ENCODE data around the gene HDAC7.

Gene HDAC7

GRCh38 chr12:47841910-47842309 is 22.2 kb upstream of the HDAC7 start:
- H3K36me3 ChIP-seq (ENCODE audit: control insufficient read depth, low read length) = no peaks in the 10 kb centered on the region
- H3K9me2 ChIP-seq (replicated peaks; ENCODE audit: control insufficient read depth, low read length) = no peaks in the 10 kb centered on the region
- H3K27me3 ChIP-seq (ENCODE audit: control insufficient read depth, low read length) = no peaks in the 10 kb centered on the region
- no peaks in the 10 kb centered on the region for H3K9me3 ChIP-seq (ENCODE audit: control insufficient read depth, insufficient read depth, low read length)
- no peaks in the 10 kb centered on the region for H4K20me1 ChIP-seq (ENCODE audit: control insufficient read depth, insufficient read depth, low read depth, low read length)
- peaks cover 19% of the 10 kb centered on the region for H3K4me1 ChIP-seq (ENCODE audit: control insufficient read depth, low read length)
- TF ChIP-seq CTCF (IDR thresholded peaks at IDR 0.05; ENCODE audit: low read depth, low read length, poor library complexity, severe bottlenecking) (no peak), EZH2phosphoT487 (IDR thresholded peaks at IDR 0.05; ENCODE audit: borderline replicate concordance, low read length) (no peak)
- no peak overlapping the region for H3K27ac ChIP-seq (ENCODE audit: low read depth, low read length)
- H3K4me2 ChIP-seq (ENCODE audit: low read length) = no peak overlapping the region
- no peak overlapping the region for H3K4me3 ChIP-seq (ENCODE audit: low read length)
- peaks cover 6% of the 10 kb centered on the region for H3F3A ChIP-seq (ENCODE audit: control insufficient read depth, insufficient read depth)
- H3K79me2 ChIP-seq (ENCODE audit: control insufficient read depth, low read length) = no peaks in the 10 kb centered on the region

GRCh38 chr12:47841501-47841900 is 21.8 kb upstream of the HDAC7 start:
- H3K4me3 ChIP-seq (ENCODE audit: low read length) = no peak overlapping the region
- H4K20me1 ChIP-seq (ENCODE audit: control insufficient read depth, insufficient read depth, low read depth, low read length) = no peaks in the 10 kb centered on the region
- peaks cover 10% of the 10 kb centered on the region for H3F3A ChIP-seq (ENCODE audit: control insufficient read depth, insufficient read depth)
- no peak overlapping the region for H3K4me2 ChIP-seq (ENCODE audit: low read length)
- no peaks in the 10 kb centered on the region for H3K27me3 ChIP-seq (ENCODE audit: control insufficient read depth, low read length)
- H3K27ac ChIP-seq (ENCODE audit: low read depth, low read length) = no peak overlapping the region
- TF ChIP-seq CTCF (IDR thresholded peaks at IDR 0.05; ENCODE audit: low read depth, low read length, poor library complexity, severe bottlenecking) = no peak
- no peaks in the 10 kb centered on the region for H3K79me2 ChIP-seq (ENCODE audit: control insufficient read depth, low read length)
- no peaks in the 10 kb centered on the region for H3K36me3 ChIP-seq (ENCODE audit: control insufficient read depth, low read length)
- no peaks in the 10 kb centered on the region for H3K9me2 ChIP-seq (replicated peaks; ENCODE audit: control insufficient read depth, low read length)
- no peaks in the 10 kb centered on the region for H3K9me3 ChIP-seq (ENCODE audit: control insufficient read depth, insufficient read depth, low read length)
- H3K4me1 ChIP-seq (ENCODE audit: control insufficient read depth, low read length) = peaks cover 23% of the 10 kb centered on the region

- Histone ChIP-seq H3F3A (ENCODE audit: control insufficient read depth, insufficient read depth) (peaks cover 19% of the 10 kb centered on the region), H3K4me3 (ENCODE audit: low read length) (no peak overlapping the region), H3K27ac (ENCODE audit: low read depth, low read length) (no peak overlapping the region), H3K4me1 (ENCODE audit: control insufficient read depth, low read length) (peaks cover 32% of the 10 kb centered on the region), H3K79me2 (ENCODE audit: control insufficient read depth, low read length) (no peaks in the 10 kb centered on the region), H3K9me2 (replicated peaks; ENCODE audit: control insufficient read depth, low read length) (no peaks in the 10 kb centered on the region), H4K20me1 (ENCODE audit: control insufficient read depth, insufficient read depth, low read depth, low read length) (no peaks in the 10 kb centered on the region), H3K27me3 (ENCODE audit: control insufficient read depth, low read length) (no peaks in the 10 kb centered on the region), H3K36me3 (ENCODE audit: control insufficient read depth, low read length) (no peaks in the 10 kb centered on the region), H3K9me3 (ENCODE audit: control insufficient read depth, insufficient read depth, low read length) (no peaks in the 10 kb centered on the region), H3K4me2 (ENCODE audit: low read length) (no peak overlapping the region)
- no peak for TF ChIP-seq CTCF (IDR thresholded peaks at IDR 0.05; ENCODE audit: low read depth, low read length, poor library complexity, severe bottlenecking)
- TF ChIP-seq EZH2phosphoT487 (IDR thresholded peaks at IDR 0.05; ENCODE audit: borderline replicate concordance, low read length) = no peak
These were observed 20.9 kb upstream of the HDAC7 start for GRCh38 chr12:47840571-47840970.
